Hepatic stellate cell (primary cell): ENCODE measurements around the gene CAPZA3.
"Not testable (repeated sequence)": the region's sequence is repeated elsewhere in the genome, so short reads cannot be mapped to it uniquely, and the experiment has no call there.

Experiments used
- DNase-seq: peaks from one replicate; pipeline ENCODE4 v3.0.0; 2011; ENCODE audit warnings: low spot score

Gene CAPZA3

DNA sequence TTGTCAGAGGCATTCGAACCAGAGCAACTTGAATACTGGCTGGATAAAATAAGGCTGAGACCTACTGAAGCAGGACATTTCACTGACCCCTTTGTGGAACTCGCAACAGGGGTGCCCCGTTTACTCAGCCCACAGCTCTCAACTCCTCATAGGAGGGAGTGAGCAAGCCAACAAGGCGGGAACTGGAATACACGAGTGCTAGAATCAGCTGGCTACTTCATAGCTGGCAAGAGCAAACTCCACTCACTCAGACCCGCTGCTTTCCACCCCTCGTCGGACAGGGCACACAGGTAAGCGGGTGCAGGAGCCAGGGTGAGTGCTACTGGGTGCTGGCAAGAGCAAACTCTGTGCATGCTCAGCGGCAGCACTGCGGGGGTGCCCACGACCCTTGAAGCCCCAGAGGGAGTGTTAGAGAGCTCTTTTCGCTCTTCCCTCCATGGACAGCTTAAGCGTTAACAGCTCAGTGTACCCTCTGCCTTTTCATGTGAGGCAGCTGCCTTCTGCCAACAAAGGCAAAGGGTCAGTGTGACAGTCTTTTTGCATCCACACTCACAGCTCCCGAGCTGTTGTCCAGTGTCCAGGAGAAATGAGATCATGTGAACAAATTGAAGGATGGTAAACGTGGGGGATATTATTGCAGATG, 15.7 kb downstream of the CAPZA3 start:
- no peak for DNase-seq

DNA sequence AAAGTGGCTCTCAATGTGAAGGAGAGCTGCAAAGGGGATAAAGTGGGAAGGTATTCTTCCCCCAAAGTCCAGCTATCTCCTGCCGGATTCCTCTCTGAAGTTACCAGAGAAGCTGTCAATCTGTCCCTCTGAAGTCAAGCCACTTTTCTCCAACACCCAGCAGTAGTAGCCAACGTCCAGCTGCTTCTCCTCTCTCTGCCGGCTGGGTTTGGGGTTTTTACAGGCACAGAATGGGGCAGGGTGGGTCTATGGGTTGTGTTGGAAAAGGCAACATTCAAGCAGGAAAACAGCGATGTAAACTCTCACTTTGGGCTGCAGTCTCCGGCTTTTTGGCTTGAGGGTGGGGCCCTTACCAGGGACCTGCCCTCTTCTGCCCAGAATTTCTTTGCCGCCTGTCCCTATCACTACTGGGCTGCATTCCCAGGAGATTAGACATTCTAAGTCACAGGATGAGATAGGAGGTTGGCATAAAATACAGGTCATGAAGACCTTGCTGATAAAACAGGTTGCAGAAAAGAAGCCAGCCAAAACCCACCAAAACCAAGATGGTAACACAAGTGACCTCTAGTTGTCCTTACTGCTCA, 16.3 kb downstream of the CAPZA3 start:
- DNase-seq, result no peak

DNA sequence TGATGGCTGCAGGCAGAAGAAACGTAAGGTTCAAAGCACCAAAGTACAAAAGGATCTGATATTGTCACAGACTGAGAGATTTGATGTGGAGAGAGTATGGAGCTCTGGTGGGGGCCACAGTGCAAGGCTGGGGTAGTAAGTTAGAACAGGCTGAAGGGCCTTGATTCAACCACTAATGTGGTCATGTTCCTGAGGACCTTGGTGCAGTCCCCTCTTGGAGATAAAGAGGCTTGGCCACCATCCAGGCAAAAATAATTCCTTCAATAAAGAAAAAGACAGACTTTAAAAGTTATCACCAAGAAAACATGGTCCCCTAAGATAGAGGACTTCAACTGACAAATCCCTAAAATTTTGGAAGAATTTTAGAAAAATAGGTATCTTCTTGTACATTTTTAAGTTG, 17.4 kb downstream of the CAPZA3 start:
- no peak for DNase-seq

DNA sequence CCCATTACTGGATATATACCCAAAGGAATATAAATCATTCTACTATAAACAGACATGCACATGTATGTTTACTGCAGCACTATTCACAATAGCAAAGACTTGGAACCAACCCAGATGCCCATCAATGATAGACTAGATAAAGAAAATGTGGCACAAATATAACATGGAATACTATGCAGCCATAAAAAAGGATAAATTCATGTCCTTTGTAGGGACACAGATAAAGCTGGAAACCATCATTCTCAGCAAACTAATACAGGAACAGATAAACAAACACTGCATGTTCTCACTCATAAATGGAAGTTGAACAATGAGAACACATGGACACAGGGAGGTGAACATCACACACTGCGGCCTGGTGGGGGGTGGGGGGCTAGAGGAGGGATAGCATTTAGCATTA, 28.6 kb downstream of the CAPZA3 start:
- not testable (repeated sequence) for DNase-seq

DNA sequence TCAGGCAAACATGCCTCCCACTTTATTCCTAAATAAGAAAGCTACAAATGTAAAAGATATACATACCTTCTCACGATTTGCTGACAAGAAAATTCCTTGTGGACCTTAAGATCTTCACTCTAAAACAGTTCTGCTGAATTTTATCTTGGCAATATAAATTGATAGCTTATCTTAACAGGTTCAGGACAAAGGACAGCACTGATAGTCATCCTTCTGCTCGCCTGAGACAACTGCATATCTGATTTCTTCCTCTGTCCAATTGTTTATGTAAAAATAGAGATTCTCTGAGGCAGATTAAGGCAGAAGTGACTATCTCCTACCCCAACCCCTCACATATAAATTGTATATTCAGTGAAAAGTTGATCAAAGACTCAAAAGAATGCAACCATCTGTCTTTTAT, 44.9 kb downstream of the CAPZA3 start:
- DNase-seq, result no peak

DNA sequence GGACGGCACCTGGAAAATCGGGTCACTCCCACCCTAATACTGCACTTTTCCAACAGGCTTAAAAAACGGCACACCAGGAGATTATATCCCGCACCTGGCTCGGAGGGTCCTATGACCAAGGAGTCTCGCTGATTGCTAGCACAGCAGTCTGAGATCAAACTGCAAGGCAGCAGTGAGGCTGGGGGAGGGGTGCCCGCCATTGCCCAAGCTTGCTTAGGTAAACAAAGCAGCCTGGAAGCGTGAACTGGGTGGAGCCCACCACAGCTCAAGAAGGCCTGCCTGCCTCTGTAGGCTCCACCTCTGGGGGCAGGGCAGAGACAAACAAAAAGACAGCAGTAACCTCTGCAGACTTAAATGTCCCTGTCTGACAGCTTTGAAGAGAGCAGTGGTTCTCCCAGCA, 47.5 kb downstream of the CAPZA3 start:
- DNase-seq, result not testable (repeated sequence)
